Muscle of leg (tissue), 11 donors: ENCODE results near the gene CORO2B. TPM values are rescaled to one million over a fixed set of nuclear protein-coding genes. Genes with fewer than 3 reads are reported as not detected.

Experiments
- DNase-seq: peaks from one replicate; pipeline ENCODE4 v3.0.0; 2013
- H3K27ac ChIP-seq: one replicate; pipeline ENCODE4 v1.5.1; 2013; ENCODE audit warnings: mild to moderate bottlenecking, low read length, control low read depth
- H3K27me3 ChIP-seq: one replicate; pipeline ENCODE4 v1.6.1; 2013; ENCODE audit warnings: low read length; ENCODE audit not compliant: control insufficient read depth, insufficient read depth
- H3K36me3 ChIP-seq: one replicate; pipeline ENCODE4 v1.6.1; 2013; ENCODE audit warnings: low read length; ENCODE audit not compliant: control insufficient read depth, insufficient read depth
- H3K4me1 ChIP-seq: one replicate; pipeline ENCODE4 v1.6.1; 2013; ENCODE audit warnings: low read length; ENCODE audit not compliant: control insufficient read depth, insufficient read depth
- H3K4me3 ChIP-seq: one replicate; pipeline ENCODE4 v1.5.1; 2013; ENCODE audit warnings: low read length, control low read depth
- H3K9me3 ChIP-seq: replicated peaks from 2 replicates; pipeline ENCODE4 v1.6.1; 2013; ENCODE audit warnings: low read depth, low read length; ENCODE audit not compliant: control insufficient read depth
- WGBS: methylation state at CpG from one replicate; pipeline ENCODE4 v1.1.5; 2013; ENCODE audit warnings: missing lambda C conversion rate; ENCODE audit not compliant: insufficient coverage; 5-methylcytosine and 5-hydroxymethylcytosine counted together
- polyA plus RNA-seq, 8 donors: library from polyadenylated mRNA; unstranded; fragments of 120-200 nt; gene quantifications; one replicate each; pipeline versions ENCODE4 v1.2.1 to v1.2.3, GENCODE V29; 2013; ENCODE audit warnings: inconsistent platforms in 1 of 8, low replicate concordance in 1 of 8; ENCODE audit not compliant: insufficient read length in 8 of 8, insufficient read depth in 1 of 8
- total RNA-seq: library from RNA; stranded (reverse); fragments of 120-200 nt; gene quantifications from one replicate; pipeline ENCODE4 v1.2.4, GENCODE V29; 2013

The CORO2B gene
- total and polyA plus RNA-seq, 9 donors, result 2.9 to 8.6 (median 5.3) TPM

DNA sequence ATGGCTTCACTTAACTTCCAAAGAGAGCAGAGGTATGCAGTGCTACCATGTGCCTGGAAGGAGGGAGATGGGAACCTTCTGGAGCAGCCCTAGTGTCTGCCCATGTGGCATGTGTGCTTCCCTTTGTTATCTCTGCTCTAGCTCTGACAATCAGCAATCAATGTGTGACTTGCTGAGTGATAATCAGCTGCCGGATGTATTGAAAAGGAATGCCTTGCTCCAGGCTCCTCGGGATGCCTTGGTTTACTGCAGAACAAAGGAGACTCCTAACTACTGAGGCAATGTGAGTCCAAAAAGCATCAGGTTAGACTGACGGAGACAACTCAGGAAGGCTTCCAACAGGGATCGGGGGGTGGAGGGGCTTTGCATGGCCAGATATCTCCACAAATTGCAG, 36.0 kb upstream of the CORO2B start:
- DNase-seq, result no peak
- H3K4me3 ChIP-seq, result no peak overlapping the region
- H3K27me3 ChIP-seq, result peaks cover 2% of the 10 kb centered on the region
- no peaks in the 10 kb centered on the region for H3K36me3 ChIP-seq
- 64% methylated on average over 2 of the region's 4 CpGs for WGBS
- no peak overlapping the region for H3K27ac ChIP-seq
- no peaks in the 10 kb centered on the region for H3K4me1 ChIP-seq
- peaks cover 4% of the 10 kb centered on the region for H3K9me3 ChIP-seq

DNA sequence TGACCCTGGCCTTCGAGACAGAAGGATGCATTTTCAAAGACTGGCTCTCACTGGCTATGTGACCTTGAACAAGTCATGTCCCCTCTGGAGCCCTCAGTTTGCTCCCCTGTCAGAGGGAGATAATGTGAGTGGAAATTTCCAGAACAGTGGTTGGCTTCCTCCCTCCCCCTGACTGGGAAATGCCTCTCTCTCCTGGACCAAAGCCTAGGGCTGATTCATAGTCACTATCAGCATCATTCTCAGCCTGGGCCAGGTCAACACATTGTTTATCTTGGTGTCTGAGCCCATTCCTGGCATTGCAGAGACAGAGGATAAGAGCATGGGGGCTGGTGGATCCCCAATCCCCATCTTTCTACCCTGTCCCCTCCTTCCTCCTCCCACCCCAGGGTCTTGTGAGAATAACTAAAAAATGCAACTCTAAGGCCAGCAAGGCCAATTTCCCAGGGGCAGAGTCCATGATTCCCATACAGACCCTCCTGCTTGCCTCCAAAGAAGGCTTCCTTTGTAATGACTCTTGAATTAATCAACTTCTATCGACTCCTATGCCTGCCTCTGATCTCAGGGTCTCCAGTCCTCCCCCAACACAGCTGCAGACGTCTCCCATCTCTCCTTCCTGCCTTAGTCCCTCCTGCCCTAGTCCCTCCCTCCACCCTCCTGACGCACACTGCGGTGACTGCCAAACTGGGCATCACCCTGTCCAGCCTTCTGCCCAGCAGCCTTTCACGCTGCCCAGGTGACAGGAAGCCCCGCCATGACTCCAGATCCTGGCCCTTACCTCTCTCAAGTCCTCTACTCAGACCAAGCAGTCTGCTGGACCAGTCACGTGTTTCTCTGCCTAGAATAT, 35.4 kb upstream of the CORO2B start:
- H3K4me3 ChIP-seq, result no peak overlapping the region
- peaks cover 2% of the 10 kb centered on the region for H3K27me3 ChIP-seq
- H3K9me3 ChIP-seq, result peaks cover 4% of the 10 kb centered on the region
- H3K4me1 ChIP-seq, result no peaks in the 10 kb centered on the region
- no peaks in the 10 kb centered on the region for H3K36me3 ChIP-seq
- DNase-seq, result peak; percentile 36
- WGBS, result 76% methylated on average over 6 of the region's 8 CpGs
- H3K27ac ChIP-seq, result no peak overlapping the region

DNA sequence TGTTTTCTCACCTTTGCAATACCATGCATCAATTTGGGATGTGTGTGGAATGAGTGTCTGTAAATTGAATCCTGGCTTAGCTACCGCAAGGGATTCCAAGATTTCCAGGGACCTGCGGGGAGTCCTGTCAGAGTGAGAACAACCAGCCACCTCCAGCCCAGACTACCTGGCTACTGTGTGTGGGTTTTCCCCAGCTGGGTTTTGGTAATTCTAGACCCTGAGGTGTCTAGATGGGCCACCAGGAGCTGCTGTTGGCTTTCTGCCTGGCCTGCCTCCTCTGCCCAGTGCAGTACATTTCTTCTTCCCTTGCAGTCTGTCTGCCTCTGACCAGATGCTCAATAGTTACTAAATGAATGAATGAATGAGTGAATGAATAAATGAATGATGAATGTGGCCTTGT, 32.5 kb upstream of the CORO2B start:
- Histone ChIP-seq H3K4me1 (no peaks in the 10 kb centered on the region), H3K4me3 (no peak overlapping the region), H3K27ac (no peak overlapping the region), H3K27me3 (peaks cover 7% of the 10 kb centered on the region), H3K9me3 (peaks cover 2% of the 10 kb centered on the region), H3K36me3 (no peaks in the 10 kb centered on the region)
- no peak for DNase-seq
- 50% methylated on average over 1 of the region's 2 CpGs for WGBS

DNA sequence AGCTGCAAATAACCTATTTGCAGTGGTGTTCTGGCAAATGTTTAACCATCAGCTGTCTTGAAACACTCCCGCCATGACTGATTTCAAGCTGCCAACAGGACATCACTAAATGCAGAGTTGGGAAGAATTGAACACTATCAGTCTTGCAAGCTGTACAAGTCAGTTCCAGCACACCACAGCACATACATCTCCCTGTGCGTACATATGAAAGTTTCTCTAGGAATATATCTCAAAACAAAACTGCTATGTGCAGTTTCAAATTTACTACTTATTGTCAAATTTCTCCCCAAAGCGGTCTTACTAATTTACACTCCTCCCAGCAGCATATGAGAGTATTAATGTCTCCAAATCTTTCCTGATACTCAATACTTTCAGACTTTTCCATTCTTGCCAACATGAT, 30.4 kb upstream of the CORO2B start:
- H3K36me3 ChIP-seq, result no peaks in the 10 kb centered on the region
- no peak for DNase-seq
- no peaks in the 10 kb centered on the region for H3K4me1 ChIP-seq
- WGBS, result 44% methylated on average over 1 of the region's 3 CpGs
- no peak overlapping the region for H3K27ac ChIP-seq
- H3K27me3 ChIP-seq, result peaks cover 7% of the 10 kb centered on the region
- H3K9me3 ChIP-seq, result peaks cover 2% of the 10 kb centered on the region
- H3K4me3 ChIP-seq, result no peak overlapping the region

DNA sequence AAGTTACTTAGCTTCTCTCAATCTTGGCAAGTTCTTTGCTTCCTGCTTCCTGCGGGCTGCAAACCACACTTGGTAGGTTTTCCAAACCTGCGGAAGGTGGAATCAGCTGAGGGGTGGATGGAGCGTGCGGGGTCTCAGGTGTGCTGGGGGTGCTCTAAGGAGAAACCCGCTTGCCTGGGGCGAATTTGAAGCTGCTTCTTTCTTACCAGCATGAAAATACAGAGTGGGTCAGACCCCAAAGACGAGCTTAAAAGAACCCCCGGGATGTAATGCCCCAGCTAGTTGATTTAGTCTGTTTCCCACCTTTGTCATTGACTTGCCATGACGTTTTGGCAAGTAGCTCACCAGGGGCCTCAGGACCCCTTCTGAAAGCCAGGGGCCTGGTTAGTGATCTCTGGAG, 28.8 kb upstream of the CORO2B start:
- 79% methylated on average over 8 of the region's 9 CpGs for WGBS
- Histone ChIP-seq H3K4me1 (no peaks in the 10 kb centered on the region), H3K27ac (no peak overlapping the region), H3K9me3 (peaks cover 2% of the 10 kb centered on the region), H3K27me3 (peaks cover 11% of the 10 kb centered on the region), H3K4me3 (no peak overlapping the region), H3K36me3 (no peaks in the 10 kb centered on the region)
- DNase-seq, result no peak

DNA sequence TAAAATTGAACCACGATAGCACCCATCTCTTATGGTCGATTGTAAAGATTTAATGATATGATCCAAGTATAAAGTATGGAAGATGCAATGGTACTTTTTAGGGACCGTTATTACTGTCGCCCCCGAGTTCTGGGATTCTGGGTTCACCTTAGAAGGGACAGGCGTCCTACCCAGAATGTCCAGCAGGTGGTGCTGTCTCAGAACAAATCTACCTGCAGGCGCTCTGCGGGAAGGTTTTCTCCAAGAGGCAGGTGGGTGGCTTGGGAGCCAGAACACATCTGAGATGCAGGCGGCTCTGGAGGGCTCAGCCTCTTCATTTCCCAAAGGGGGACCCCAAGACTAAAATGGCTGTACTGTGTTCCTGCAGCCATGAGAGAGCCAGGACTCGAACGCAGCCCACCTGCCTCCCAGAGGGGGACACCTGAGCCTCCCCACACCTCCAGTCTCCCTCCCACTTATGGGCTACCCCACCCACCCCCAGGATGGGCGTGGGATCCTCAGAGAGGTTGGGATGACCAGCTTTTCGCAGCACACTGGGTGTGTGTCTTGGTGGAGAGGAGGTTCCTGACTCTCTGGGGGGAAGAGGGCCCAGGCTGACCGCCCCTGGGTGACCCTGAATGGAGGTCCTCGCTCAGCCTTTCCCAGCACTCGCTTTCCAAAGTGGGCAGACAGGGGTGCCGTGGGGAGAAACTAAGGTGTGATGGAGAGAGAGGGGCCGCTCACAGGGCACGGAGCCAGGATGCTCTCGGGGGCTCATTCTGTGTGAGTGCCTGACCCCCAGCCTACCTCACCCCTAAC, 28.1 kb upstream of the CORO2B start:
- Histone ChIP-seq H3K27me3 (peaks cover 11% of the 10 kb centered on the region), H3K27ac (no peak overlapping the region), H3K36me3 (no peaks in the 10 kb centered on the region), H3K4me3 (no peak overlapping the region), H3K4me1 (no peaks in the 10 kb centered on the region), H3K9me3 (peaks cover 2% of the 10 kb centered on the region)
- DNase-seq, result peak; percentile 68
- 25% methylated on average over 8 of the region's 20 CpGs for WGBS

DNA sequence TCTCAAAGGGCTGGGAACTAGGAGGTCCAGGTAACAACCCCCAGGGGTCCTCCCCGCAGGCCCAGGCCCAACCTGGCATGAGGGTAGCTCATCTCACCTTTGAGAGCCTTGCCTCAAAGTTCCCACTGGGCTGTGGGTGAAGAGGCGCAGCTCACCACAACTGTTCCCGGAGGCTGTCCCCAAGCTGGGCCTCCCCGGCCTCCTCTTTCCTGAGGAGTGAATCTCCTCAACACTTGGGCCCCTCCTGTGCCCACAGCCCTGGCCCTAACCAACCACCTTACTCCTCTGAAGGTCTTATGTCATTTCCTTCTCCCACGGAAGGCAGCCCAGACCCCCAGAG, 27.5 kb upstream of the CORO2B start:
- Histone ChIP-seq H3K27me3 (peaks cover 11% of the 10 kb centered on the region), H3K9me3 (peaks cover 2% of the 10 kb centered on the region), H3K27ac (no peak overlapping the region), H3K4me3 (no peak overlapping the region), H3K4me1 (no peaks in the 10 kb centered on the region), H3K36me3 (no peaks in the 10 kb centered on the region)
- WGBS, result 89% methylated on average over 1 of the region's 5 CpGs
- no peak for DNase-seq

DNA sequence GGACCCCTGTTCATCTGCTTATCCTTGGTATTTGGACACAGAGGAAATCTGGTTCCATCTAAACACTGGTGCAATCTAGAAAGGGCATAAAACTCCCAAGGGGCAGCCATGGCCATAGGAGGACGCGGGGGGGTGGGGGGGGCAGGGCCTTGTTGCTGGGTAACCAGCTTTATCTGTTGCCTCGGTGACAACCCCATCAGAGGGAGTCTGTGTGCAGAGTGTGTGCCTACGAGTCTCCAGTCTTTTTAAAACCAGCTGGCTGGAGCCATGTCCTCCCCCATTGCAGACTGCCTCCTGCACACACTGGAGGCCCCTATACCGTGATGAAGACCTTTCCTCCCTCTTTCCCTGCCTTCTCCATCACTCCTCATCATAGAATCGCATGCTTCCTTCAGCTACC, 26.4 kb upstream of the CORO2B start:
- no peaks in the 10 kb centered on the region for H3K36me3 ChIP-seq
- no peaks in the 10 kb centered on the region for H3K4me1 ChIP-seq
- WGBS, result 48% methylated on average over 3 of the region's 6 CpGs
- no peak overlapping the region for H3K4me3 ChIP-seq
- peaks cover 13% of the 10 kb centered on the region for H3K27me3 ChIP-seq
- no peaks in the 10 kb centered on the region for H3K9me3 ChIP-seq
- no peak overlapping the region for H3K27ac ChIP-seq
- no peak for DNase-seq

DNA sequence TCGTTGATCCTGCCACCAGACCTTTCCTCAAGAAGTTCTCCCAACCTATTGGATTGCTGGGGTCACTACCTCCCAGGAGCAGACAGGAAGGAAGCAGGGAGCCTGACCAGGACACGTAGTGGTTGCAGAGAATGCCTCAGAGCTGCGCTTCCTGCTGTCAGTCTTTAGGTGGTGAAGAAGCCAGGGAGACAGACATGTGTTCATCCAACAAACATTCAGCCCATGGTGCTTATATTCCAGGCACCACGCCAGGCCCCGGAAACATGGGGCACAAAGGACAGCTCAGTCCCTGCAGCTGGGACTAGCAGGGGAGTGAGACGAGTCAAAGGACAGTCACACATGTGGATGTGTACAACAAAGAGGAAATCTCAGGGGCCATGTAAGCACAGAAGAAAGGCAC, 26.0 kb upstream of the CORO2B start:
- peaks cover 13% of the 10 kb centered on the region for H3K27me3 ChIP-seq
- DNase-seq, result peak; percentile 36
- no peaks in the 10 kb centered on the region for H3K9me3 ChIP-seq
- no peaks in the 10 kb centered on the region for H3K36me3 ChIP-seq
- no peaks in the 10 kb centered on the region for H3K4me1 ChIP-seq
- H3K27ac ChIP-seq, result no peak overlapping the region
- no peak overlapping the region for H3K4me3 ChIP-seq
- WGBS, result 23% methylated on average over 3 of the region's 6 CpGs

DNA sequence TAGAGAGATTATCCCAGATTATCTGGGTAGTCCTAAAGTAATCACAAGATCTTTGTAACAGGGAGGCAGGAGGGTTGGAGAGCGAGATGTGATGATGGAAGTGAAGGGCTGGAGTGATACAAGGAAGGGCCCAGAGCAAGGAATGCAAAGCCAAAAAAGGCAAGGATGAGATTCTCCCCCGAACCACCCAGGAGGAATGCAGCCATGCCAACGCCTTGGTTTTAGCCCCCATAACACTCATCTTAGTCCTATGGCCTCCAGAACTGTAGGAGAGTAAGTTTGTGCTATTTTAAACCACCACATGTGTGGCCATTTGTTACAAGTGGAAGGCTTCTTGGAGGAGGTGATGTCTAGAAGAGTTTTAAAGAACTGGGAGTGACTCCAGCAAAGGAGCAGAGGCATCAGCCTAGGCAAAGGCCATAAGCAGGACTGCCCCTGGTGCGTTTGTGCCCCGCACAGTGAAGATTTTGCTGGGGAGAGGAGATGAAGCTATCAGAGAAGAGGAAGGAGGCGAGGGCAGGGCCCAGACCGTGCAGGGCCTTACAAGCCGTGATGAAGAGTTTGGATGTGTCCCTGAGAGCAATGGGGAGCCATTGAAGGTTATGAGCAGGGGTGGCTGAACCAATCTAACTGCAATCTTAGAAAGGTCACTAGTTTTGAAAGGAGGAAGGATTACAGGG, 25.3 kb upstream of the CORO2B start:
- DNase-seq, result no peak
- Histone ChIP-seq H3K27ac (no peak overlapping the region), H3K4me3 (no peak overlapping the region), H3K36me3 (no peaks in the 10 kb centered on the region), H3K4me1 (no peaks in the 10 kb centered on the region), H3K9me3 (no peaks in the 10 kb centered on the region), H3K27me3 (peaks cover 18% of the 10 kb centered on the region)
- 68% methylated on average over 6 of the region's 8 CpGs for WGBS
